Measurements from ENCODE around the gene ASGR1.
"Not testable (repeated sequence)": the region's sequence is repeated elsewhere in the genome, so short reads cannot be mapped to it uniquely, and the experiment has no call there.

ASGR1 gene

DNA sequence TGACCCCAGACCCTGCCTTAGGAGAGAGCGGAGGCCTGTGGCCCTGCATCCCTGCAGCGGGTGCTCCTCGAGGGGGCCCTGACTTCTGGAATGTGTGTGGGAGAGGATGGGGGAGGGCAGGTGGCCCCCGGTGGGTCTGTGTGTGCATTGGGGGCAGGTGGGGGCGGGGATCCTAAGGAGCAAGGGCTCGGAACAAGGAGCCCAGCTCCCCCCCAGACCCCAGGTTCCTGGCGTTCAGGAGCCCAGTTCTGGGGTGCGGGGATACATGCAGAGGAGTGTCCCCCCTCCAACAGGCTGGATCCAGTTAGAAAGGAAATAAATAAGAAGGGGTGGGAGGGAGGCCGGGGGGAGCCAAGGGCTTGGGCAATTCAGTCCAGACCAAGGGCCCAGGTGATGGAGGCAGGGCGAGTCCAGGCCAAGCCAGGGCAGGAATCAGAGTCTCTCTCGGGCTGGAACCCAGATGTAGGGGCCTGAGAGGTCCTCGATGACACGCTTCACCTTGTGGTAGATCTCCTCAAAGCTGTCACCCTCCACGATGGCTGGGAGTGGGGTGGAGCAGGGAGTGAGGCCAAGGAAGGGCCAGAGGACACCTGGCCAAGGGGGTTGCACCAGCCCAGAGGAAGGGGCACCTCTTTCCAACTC, 11.2 kb upstream of the ASGR1 start:
- no peak for DNase-seq (ENCODE audit: low read depth)

DNA sequence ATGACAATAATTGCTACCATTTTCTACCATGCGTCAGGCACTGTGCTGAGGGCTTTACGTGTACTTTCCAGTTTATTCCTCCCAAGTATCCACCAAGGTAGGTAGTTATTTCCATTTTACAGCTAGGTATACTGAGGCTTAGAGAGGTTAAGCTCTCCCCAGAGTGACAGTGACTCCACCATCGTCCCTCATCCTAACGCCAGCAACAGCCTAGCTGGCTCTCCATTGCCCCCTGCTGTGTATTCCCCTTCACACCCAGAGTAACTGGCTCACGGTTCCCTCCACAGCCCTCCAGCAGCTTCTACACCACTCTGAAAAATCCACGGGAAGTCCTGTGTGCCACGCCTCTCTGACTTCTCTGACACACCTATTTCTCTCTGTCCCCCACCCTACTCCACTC, 7.1 kb upstream of the ASGR1 start:
- DNase-seq (ENCODE audit: low read depth), result no peak

DNA sequence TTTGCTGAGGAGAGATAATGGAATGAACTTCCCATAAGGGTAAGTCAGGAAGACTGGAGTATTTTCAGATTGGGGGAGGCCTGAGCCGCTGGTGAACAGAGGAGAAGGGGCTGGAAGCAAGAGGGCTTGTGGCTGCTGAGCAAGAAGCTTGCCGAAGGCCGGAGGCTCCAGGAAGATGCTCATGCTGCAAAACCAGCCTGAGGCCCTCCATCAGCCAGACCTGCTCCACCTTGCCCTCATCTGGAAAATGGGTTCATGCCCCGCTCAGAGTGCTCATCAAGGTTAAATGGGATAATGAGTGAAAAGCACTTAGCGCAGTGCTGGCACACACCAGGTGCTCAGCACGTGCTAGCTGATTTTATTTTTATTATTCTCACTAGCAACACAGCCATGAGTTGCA, 5.5 kb upstream of the ASGR1 start:
- DNase-seq (ENCODE audit: low read depth), result no peak

DNA sequence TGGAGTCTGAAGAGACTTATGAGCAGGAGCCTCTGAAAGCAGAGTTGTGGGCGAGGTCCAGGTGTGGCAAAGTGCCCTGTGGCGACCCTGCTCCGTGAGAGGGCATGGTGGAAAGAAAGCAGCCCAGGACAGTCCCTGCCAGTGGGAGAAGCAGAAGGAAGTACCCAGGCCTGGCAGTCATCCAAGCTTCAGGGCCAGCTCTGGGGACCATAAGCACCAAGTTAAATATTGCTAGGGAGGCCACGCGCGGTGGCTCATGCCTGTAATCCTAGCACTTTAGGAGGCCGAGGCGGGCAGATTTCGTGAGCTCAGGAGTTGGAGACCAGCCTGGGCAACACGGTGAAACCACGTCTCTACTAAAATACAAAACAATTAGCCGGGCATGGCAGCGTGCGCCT, 4.9 kb upstream of the ASGR1 start:
- no peak for DNase-seq (ENCODE audit: low read depth)

DNA sequence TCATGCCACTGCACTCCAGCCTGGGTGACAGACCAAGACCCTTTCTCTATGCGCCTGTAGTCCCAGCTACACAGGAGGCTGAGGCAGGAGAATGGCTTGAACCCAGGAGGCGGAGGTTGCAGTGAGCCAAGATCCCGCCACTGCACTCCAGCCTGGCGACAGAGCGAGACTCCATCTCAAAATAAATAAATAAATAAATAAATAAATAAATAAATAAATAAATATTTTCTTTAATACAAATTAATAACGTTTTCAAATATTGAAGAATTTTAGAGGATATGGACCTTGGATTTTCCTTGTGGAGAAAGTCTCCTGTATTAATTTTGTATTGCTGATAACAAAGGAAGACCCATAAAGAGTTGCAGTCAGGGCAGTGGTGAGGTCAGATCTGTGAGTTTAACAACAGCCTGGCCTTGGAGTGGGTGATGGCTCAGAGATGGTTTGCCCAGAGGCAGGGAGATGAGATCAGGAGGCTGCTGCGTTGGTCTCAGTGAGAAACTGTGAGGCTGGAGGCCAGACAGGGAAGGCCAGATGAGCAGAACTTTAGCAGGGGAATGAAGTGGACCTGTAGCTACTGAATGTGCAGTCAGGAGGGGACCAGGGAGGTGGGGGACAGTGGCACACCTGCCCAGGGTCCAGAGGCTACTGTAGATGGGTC, 4.4 kb upstream of the ASGR1 start:
- DNase-seq (ENCODE audit: low read depth), result no peak

DNA sequence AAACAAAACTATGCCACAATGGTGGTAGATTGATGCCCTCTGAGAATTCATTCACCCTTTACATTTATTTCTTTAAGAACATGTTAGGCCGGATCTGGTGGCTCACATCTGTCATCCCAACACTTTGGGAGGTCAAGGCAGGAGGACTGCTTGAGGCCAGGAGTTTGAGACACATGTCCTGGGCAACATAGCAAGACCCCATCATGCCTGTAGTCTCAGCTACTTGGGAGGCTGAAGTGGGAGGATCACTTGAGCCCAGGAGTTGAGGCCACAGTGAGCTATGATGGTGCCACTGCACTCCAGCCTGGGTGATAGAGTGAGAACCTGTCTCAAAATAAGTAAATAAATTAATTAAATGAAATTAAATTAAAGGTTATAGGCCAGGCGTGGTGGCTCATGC, 2.9 kb upstream of the ASGR1 start:
- DNase-seq (ENCODE audit: low read depth), result not testable (repeated sequence)

DNA sequence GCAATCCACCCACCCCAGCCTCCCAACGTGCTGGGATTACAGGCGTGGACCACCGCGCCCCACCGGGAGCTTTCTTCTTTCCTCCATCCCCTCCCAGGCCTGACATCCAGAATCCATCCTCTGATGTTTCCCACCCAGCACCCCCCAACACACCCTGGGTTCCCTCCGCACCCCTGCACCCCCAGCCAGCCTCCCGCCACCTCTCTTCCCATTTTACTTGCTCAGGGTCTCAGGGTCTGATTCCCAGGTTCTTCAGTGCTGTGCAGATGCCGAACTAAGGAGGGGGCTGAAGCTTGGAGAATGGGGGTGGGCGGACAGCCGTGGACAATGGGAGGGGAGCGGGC, 225 bp downstream of the ASGR1 start:
- no peak for DNase-seq (ENCODE audit: low read depth)

DNA sequence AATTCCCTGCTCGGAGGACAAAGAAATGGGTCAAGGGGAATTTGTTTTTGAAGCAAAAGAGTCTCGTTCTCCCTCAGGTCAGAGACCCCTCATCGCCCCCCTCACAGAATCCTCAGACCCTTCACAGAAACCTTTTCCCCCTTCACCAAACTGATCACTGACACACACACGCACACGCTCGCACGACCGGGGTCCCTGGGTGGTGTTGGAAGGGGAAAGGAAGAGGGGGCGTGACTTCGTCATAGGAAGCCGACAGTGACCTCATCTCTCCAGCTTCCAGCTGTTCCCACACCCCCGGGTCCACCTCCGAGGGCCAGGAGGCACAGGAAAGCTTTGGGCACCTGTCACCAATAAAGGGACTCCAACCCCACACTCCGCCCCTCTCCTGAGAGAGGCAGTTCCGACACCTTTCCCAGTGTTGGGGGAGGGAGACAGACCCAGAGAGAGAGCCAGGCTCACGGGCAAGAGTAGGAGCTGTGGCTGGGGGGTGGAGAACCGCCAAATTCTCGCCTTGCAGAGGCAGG, 1.2 kb downstream of the ASGR1 start:
- DNase-seq (ENCODE audit: low read depth), result no peak

DNA sequence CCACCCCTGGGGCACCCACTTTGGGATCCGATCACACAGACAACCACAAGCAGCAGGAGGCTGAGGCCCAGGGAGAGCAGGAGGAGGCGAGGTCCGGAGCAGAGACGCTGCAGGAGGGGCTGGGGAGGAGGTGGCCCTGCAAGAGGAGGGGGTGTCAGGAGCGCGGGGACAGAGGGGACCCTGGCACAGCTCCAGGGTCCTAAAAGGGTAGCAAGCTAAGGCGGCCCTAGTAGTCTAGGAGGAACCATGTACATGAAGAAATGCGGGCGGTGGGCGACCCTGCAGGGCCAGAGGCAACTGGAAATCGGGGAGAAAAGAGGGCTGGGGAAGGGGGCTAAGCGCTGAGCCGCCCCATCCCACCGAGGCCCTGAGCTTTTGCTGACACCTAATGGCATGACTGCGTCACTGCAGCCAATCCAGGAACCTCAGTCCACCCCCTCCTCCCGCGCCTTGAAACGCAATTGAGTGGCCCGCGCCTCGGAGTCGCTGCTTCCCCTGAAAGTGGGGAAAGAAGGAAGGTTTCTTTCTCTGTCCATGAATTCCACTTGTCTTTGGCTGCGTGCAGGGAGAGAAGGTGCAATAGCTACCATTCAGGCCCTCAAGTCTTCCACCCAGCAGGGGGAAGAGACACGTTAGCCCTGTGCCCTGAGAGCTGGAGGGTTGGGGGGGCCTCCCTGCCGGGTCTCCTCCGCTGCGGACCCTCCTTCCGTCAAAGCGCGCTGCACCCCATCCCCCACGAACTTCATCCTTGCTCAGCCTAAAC, 1.8 kb downstream of the ASGR1 start:
- DNase-seq (ENCODE audit: low read depth), result peak; percentile 57

DNA sequence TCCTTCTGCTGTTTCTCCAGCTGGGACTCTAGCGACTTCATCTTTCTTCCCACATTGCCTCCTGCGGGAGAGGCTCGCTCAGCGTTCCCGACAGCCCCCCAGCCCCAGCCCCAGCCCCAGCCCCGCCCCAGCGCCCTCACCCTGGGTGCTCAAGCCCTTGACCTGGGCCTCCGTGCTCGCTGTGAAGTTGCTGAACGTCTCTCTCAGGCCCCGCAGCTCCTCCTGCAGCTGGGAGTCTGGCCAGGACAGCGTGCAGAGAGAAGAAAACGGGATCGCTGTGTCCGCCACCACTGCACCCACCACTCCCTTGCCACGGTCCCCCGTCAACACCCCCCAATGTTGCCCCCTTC, 2.4 kb downstream of the ASGR1 start:
- no peak for DNase-seq (ENCODE audit: low read depth)

DNA sequence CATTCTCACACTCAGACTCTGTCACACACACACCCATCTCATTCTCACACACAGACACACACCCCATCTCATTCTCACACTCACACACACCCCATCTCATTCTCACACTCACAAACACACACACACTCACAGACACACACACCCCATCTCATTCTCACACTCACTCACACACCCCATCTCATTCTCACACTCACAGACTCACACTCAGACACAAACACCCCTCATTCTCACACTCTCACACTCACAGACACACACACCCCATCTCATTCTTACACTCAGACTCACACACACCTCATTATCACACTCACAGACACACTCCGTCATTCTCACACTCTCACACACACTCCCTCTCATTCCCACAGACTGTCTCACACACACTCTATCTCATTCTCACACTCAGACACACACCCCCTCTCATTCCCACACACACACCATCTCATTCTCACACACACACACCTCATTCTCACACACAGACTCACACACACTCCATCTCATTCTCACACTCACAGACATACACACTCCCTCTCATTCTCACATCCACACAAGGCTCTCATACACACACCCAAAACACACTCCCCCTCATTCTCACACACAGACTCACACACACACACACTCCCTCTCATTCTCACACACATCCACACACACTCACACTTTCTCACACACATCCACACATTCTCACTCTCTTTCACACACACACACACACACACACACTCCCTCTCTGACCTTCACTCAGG, 2.9 kb downstream of the ASGR1 start:
- no peak for DNase-seq (ENCODE audit: low read depth)

DNA sequence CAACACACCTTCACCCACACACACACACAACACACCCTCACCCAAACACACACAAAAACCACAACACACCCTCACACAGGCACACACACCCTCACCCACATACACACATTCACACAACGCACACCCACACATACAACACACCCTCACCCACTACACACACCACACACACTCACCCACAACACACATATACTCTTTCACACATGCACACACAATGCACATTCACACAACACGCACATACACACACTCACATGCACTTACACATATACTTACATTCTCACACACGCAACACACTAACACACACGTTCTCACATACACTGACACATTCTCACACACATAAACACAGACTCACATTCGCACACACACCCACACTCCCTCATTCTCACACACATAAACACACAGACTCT, 3.8 kb downstream of the ASGR1 start:
- DNase-seq (ENCODE audit: low read depth), result no peak

DNA sequence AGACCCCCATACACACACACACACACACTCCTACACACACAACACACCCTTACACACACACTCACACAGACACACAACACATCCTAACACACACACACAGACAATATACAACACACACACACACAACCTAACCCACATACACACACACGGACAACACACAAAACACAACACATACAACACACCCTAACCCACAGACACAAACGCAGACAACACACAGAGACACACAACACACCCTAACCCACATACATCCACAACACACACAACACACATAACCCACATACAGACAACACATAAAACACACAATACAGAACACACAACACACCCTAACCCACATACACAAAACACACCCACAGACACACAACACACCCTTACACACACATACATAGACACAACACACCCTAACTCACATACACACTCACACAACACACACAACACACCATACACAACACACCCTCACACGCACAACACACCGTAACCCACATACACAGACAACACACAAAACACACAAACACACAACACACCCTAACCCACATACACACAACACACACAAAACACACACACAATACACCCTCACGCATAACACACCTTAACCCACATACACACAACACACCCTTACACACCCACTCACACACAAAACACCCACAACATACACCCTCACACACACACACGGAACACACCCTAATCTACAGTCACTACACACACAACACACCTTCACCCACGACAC, 4.4 kb downstream of the ASGR1 start:
- DNase-seq (ENCODE audit: low read depth), result no peak

DNA sequence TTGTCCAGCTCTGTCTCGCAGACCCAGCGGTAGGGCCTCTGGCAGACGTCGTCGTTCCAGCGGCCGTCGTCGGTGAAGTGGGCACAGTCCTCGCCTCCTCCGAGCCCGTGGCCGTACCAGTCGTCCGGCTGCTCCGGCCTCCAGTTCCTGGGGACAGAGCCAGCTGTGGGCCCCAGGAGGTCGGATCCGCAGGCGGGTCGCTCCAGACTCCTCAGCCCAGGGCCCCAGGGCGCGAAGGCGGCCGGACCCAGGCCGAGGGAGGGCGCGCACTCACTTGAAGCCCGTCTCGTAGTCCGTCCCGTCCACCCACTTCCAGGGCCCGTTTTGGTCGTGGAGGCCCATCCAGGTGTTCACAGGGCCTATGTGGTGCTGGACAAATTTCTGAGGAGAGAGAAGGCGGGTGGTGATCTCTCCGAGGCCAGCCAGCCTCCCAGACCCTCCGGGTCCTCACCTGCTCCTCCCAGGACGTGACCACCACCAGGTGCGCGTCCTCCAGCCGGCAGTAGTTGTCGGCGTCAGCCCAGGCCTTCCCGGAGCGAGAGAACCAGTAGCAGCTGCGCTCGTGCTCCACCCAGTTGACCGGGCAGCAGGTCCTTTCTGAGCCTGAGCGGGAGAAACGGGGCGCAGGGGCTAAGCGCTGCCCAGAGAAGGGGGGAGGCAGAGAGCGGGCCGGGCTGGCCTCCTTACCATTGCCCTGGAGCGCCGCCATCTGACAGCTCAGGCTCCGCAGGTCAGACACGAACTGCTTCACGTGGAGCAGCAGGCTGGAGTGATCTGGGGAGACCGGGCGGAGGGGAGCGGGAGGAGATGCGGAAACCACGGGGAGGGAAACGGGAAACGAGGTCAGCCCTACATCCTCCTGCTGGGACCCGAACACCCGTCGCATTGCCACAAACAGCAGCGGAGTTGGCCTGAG, 5.2 kb downstream of the ASGR1 start:
- DNase-seq (ENCODE audit: low read depth), result peak; percentile 37

DNA sequence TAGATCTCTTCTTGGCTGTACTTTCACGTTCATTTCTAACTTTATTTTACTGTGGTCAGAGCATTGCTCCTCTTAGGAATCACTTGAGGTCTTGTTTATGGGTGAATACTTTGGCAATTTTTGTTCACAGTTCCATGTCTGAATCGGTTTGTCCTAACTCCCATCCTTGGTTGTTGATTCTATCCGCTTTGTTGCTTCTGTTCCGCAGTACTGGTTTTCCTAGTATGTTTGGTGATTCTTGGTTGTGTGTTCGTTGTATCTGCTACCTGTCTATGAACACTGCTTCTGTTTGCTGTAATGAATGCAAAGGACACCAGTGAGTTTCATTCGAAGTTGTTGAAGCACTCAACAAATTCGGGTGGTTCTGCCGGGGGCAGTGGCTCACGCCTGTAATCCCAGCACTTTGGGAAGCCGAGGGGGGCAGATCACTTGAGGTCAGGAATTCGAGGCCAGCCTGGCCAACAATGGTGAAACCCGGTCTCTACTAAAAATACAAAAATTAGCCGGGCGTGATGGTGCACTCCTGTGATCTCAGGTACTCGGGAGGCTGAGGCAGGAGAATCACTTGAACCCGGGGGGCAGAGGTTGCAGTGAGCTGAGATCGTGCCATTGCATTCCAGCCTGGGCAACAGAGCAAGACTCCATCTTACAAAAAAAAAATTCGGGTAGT, 6.5 kb downstream of the ASGR1 start:
- DNase-seq (ENCODE audit: low read depth), result not testable (repeated sequence)

DNA sequence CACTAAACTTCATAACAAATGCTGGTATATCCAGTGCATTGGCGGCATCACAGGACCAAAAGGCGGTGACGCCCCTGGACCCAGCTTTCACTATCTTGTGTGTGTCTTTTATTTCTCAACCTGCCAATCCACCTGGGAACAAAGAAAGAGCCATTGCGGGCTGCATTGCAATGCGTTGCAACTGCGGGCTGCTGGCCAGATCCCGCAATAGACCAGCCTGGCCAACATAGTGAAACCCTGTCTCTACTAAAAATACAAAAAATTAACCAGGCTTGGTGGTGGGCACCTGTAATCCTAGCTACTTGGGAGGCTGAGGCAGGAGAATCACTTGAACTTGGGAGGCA, 9.6 kb downstream of the ASGR1 start:
- not testable (repeated sequence) for DNase-seq (ENCODE audit: low read depth)

DNA sequence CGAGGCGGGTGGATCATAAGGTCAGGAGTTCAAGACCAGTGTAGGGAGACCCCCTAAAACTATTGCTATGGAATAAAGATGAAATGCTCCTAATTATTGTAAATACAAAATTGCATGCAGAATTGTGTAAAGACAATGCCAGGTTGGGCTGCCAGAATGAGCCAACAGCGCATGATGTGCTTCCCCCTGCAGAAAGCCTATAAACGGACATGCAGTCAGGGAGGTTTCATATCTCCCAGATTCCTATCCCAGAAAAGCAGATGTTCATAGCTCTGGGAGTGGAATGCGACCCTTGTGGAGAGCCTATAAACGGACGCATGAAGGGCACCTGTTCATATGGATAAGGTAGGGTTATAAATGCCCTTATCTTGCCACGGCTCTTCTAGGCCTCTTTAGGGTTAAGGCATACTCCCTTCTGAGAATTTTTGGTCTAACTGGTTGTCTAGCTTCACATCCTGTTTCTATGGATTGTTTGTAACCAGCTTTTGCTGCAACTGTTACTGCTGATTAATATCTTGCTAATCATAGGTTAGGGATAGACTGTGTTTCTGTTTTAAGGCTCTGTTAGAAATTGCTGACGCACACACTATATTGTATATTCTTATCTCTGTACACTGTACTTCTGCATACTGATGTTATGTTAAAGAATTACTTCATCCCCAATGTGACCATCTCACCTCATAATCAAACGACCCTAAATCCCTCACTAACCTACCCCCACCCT, 10.2 kb downstream of the ASGR1 start:
- not testable (repeated sequence) for DNase-seq (ENCODE audit: low read depth)

DNA sequence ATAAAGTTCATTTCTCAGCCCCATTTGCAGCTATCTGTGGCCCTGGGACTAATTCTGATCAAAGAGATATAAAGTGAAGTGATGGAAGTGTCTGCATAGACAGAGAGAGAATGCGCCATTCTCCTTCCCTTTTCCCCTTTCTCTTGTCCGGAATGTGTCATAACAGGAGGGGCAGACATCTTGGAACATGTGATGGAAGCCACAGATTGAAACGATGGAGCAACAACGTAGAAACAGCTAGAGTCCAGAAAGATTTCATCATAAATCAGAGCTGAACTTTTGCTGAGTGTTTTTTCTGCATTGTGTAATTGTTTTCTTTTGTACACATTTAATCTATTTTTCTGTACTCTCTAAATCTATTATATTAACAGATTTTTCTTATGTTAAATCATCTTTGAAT, 11.3 kb downstream of the ASGR1 start:
- no peak for DNase-seq (ENCODE audit: low read depth)

DNA sequence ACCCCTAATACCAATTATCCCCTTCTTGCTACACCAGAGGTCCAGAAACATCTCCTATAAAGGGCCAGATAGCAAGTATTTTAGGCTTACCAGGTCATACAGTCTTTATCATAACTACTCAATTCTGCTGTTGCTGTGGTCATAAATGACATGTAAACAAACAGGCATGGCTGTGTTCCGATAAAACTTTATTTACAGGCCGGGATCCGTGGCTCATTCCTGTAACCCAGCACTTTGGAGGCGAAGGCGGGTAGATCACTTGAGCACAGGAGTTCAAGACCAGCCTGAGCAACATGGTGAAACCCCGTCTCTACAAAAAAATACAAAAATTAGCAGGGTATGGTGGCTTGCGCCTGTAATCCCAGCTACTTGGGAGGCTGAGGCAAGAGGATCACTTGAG, 12.3 kb downstream of the ASGR1 start:
- no peak for DNase-seq (ENCODE audit: low read depth)

DNA sequence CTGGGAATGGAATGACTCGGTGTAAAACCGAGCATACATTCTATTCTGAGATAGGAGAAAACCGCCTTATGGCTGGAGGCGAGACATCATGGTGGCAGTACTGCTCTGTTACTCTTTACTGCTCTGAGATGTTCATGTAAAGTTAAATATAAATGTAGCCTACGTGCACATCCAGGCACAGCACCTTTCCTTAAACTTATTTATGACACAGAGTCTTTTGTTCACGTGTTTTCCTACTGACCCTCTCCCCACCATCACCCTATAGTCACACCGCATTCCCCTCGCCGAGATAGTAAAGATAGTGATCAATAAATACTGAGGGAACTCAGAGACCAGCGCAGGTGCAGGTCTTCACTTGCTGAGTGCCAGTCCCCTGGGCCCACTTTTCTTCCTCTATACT, 19.6 kb downstream of the ASGR1 start:
- not testable (repeated sequence) for DNase-seq (ENCODE audit: low read depth)
